ENCODE measurements around the gene NCAM2.

Gene NCAM2

DNA sequence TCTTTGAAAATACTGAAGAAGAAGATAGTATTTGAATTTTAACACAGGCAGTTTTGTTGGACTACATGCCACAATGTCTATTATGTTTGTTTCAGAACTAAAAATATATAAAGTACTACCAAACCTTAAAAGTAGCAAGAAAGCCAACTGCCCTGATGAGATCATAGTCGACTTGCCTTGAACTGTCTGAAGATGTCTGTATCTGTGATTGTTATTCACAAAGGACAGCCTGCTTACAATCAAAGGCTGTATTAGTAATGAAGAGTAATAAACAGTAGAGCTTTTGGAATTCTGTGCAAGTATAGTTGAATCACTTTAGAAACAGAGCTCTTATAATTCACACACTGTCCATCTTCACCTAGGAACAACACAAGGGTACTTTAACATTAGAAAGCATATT, 228.3 kb downstream of the NCAM2 start:
- DNase-seq (ENCODE audit: low read depth), result no peak

GRCh38 chr21:21230672-21231071, 232.5 kb downstream of the NCAM2 start:
- DNase-seq (ENCODE audit: low read depth), result no peak

GRCh38 chr21:21231913-21232312, 233.7 kb downstream of the NCAM2 start:
- DNase-seq (ENCODE audit: low read depth), result no peak

- no peak for DNase-seq (ENCODE audit: low read depth)
Observed at GRCh38 chr21:21232320-21232719, 234.1 kb downstream of the NCAM2 start.

DNA sequence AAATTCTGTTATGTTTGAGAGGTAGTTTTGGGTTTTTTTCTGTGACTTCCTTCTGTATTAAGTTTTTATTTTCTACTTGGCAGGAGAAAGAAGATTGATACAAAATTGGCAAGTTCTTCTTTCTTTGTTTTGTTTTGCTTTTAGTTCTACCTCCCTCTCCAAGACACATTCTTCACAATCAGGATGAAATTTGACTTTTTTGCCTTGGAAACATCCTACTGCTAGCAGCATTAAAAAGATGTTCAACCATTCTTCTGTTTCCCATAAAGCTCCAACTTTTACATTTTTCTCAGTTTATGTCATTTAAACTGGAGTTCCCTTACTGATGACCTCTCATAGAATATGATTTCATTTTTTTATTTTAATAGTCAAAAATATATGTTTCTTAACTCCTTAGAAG, 234.8 kb downstream of the NCAM2 start:
- DNase-seq (ENCODE audit: low read depth), result no peak

GRCh38 chr21:21236996-21237395, 238.8 kb downstream of the NCAM2 start:
- DNase-seq (ENCODE audit: low read depth), result no peak

DNA sequence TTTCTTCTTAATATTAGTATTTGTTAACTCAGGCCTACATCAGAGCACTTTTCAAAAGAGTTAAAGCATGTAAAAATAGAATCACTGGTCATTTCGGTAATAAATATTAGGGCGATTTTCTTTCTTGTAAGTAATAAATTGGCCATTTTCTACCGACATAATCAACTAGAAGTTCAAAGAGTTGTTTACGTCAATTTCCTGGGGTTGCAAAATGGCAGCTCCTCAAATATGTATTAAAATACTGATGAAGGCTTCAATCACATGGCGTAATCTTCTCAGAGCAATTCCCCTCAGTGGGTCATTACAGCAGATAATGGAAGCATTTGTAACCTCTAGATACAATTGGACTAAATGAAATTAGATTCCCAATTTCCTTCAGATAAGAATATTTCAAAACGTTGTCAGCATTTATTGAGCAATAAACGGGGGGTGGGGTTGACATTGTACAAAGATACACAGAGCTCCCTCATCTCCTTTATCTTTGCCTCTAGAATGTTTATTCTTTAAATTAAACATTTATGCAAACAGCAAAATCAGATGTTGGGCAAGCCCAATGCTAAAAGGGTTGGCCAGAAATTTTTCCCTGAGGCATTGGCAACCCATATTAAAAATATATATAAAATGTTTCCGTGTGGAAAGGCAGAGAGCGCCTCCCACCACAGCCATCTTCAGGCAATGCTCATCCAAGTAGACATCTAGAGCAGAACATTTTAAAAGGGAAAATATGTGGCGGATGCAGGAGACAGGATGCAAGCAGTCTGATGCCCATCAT, 240.6 kb downstream of the NCAM2 start:
- no peak for DNase-seq (ENCODE audit: low read depth)

- no peak for DNase-seq (ENCODE audit: low read depth)
Observed at GRCh38 chr21:21241391-21241790, 243.2 kb downstream of the NCAM2 start.

DNA sequence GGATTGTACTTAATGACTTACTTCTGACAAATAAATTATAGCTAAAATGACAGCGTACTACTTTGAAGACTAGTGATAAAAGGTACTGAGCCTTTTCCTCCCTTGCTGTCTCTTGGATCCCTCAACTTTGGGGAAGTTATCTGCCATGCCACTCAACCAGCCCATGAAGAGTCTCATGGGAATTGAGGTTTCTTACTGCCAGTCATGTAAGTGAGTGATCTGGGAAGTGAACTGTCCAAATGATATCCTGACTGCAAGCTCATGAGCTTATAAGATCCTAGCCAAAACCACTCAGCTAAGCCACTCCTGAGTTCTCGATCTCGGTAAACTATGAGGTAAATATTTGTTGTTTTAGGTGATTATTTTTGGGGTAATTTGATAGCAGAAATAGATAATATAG, 247.8 kb downstream of the NCAM2 start:
- no peak for DNase-seq (ENCODE audit: low read depth)

DNA sequence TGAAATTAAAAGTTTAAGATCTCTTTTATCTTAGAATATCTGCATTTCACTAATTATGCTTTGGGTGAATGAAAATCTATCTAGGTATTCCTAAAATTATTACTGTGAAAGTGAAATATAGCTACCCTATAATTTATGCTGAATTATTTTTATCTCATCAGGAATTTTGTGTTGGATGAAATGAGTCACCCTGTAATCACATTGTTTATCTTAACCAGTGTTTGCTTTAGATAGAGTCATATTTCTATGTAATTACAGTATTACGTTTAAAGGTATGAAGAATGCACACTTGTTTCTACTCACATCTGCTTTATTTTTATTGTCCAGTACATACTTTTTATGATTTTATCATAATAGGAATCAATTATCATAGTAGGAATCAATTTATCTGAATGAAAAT, 249.2 kb downstream of the NCAM2 start:
- no peak for DNase-seq (ENCODE audit: low read depth)

DNA sequence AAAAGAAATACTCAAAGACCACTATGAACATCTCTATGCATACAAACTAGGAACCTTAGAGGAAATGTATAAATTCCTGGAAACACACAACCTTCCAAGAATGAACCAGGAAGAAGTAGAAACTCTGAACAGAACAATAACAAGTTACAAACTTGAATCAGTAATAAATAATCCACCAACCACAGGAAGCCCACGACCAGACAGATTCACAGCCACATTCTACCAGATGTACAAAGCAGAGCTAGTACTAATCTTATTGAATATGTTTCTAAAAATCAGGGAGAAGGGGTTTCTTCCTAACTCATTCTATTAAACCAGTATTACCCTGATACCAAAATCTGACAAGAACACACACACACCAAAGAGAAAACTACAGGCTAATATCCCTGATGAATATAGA, 263.8 kb downstream of the NCAM2 start:
- DNase-seq (ENCODE audit: low read depth), result no peak

GRCh38 chr21:21268061-21268471, 269.9 kb downstream of the NCAM2 start:
- no peak for DNase-seq (ENCODE audit: low read depth)

- DNase-seq (ENCODE audit: low read depth), result no peak
Observed at GRCh38 chr21:21268885-21269284, 270.7 kb downstream of the NCAM2 start.

DNA sequence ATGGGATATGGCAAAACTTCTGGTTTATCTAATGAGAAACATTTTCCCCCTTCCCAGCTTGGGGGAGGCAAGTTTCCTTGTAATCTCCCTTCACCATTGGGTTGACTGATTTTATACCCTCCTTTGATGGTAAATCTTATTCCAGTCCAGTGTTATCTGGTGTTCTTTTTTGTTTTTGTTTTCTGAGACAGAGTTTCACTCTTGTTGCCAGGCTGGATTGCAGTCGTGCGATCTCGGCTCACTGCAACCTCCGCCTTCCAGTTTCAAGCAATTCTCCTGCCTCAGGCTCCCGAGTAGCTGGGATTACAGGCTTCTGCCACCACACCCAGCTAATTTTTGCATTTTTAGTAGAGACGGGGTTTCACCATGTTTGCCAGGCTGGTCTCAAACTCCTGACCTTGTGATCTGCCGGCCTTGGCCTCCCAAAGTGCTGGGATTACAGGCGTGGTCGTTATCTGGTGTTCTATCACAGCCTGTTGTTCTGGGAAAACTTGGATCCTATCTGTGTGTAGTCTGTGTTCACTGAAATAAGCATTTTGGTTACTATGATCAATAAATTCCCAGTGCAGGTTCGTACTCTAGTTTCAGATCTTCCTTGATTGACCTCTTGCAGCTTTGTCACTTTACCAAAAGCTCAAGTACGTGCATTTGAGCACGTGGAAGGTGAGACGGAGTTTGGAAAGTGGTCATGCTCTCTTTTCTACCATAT, 281.1 kb downstream of the NCAM2 start:
- DNase-seq (ENCODE audit: low read depth), result no peak

GRCh38 chr21:21283810-21284209, 285.6 kb downstream of the NCAM2 start:
- DNase-seq (ENCODE audit: low read depth), result no peak

DNA sequence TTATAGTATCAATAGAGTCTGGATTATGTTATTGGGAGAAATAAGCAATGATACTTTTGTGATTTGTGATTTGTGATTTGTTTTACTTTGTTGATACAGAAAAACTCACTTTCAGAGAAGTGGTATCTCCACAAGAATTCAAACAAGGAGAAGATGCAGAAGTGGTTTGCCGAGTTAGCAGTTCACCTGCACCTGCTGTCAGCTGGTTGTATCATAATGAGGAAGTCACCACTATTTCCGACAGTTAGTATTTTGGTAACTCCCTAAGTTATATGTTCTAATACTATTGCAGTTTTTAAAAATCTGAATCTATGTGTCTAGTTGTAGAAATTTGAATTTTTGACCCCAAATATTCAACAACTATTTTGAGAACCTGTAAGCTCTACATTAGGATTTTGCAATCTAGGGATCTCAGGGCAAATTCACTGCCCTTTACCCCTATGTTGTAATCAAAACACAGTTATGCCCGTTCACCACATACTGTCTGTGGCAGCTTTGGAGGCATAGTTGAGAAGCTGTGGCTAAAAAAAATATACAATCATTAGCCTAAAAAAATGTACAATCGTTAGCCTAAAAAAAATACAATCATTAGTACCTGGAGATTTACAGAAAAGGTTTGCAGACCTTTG, 288.1 kb downstream of the NCAM2 start:
- DNase-seq (ENCODE audit: low read depth), result no peak

DNA sequence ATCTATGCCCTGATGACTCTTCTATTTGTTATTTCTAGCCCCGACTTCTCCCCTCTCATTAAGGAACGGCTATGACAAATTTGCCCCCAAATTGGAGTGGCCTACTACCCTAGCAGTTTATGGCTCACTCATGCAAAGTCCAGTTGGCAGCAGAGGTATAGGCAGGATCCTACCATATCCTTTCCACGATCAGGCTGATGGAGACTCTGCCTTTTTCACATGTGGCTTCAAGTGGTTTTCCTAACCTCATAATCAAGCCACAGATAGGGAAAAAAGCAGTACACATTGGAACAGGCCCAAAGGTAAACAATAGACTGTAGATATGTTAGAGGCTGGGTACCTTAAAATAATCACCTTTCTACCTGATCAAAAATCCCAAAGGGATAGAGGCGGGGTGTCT, 292.5 kb downstream of the NCAM2 start:
- no peak for DNase-seq (ENCODE audit: low read depth)

- no peak for DNase-seq (ENCODE audit: low read depth)
Observed at GRCh38 chr21:21291883-21292569, 293.8 kb downstream of the NCAM2 start.

DNA sequence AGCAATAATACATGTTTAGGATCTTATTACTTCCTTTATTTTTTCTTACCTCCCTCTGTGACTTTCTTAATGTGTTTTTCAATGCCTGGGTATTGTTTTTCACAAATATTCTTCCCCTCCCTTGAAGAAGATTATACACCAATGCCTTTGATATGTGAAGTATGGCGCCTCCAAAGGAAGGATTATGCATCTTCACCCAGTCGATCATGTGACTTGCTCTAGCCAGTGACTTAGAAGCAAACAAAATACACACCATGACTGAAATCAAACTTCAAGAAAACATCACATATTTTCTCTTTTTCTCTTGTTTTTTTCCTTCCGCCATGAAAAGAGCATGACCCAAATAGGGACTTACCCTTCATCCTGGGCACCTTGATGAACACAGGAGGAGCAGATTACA, 297.1 kb downstream of the NCAM2 start:
- no peak for DNase-seq (ENCODE audit: low read depth)

DNA sequence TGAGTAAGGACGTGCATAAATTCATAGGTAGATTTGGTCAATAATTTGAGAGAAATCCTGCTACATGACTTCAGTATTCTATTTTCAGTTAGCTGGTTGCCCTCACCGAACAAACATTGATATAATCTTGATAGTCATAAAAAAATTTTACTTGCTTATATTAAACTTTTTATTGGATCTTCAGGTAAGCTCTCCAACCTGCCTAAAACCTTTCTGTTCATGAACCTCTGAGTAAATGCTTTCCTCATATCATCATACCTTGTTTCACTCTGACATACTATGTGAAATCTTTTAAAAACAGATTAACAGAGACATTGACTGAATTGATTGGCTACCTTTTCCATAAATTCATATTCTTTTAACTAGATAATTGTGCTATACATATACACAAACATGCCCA, 299.0 kb downstream of the NCAM2 start:
- no peak for DNase-seq (ENCODE audit: low read depth)

GRCh38 chr21:21301013-21301412, 302.8 kb downstream of the NCAM2 start:
- no peak for DNase-seq (ENCODE audit: low read depth)

DNA sequence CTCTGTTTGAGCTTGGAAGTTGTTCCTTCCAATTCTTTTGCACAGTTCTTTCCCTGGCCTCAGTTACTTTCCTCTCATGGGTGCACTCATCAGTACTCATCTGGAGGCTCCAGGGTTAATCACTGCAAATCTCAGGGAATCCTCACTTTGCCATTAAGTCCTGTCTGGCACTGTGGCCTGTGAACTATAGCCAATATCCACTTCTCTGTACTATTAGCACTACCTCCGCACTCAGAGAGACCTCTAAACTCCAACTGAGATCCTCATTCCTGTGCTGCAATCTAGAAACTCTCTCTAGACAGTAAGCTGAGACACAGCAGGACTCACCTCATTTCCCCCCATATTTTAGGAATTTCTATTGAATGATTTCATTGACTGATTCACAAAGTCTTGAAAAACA, 311.3 kb downstream of the NCAM2 start:
- no peak for DNase-seq (ENCODE audit: low read depth)

- DNase-seq (ENCODE audit: low read depth), result no peak
Observed at GRCh38 chr21:21324297-21324696, 326.1 kb downstream of the NCAM2 start.
